ENCODE results near the gene ANKRD9.

- no peak for TF ChIP-seq CTCF (IDR thresholded peaks at IDR 0.05)
- no peak for TF ChIP-seq EP300 (IDR thresholded peaks at IDR 0.05; ENCODE audit: low read depth)
- no peak for TF ChIP-seq POLR2A (IDR thresholded peaks at IDR 0.05)
Measured at GRCh38 chr14:102464846-102465341, 44.7 kb downstream of the ANKRD9 start.

Measured in transverse colon (tissue), 3 donors.